GM10847 (cell line): ENCODE data around the gene TDRD1.

Experiments used
- POLR2A ChIP-seq: IDR thresholded peaks from 2 replicates; pipeline ENCODE4 v1.6.1; 2011; ENCODE audit not compliant: insufficient read length; ENCODE audit errors: extremely low read depth

Gene TDRD1

GRCh38 chr10:114212153-114212552, 33.0 kb downstream of the TDRD1 start:
- no peak for TF ChIP-seq POLR2A

- TF ChIP-seq POLR2A: no peak
Observed at GRCh38 chr10:114215033-114215432, 35.9 kb downstream of the TDRD1 start.

DNA sequence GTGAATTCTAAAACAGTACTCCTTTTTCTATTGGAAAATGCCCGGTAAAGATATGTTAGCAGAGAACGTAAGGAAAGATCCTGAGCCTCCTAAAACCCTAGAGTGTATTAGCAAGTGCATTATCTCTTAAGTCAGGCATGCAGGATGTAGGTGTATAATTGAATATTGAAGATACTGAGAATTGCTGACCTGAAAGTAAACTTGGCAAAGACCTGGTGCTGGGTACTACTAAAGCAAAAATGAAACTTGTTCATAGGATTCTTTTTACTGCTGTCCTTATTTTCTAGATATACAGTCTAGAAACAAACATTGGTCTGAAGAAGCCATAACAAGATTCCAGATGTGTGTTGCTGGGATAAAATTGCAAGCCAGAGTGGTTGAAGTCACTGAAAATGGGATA, 41.1 kb downstream of the TDRD1 start:
- TF ChIP-seq POLR2A: no peak

GRCh38 chr10:114221235-114221634, 42.1 kb downstream of the TDRD1 start:
- no peak for TF ChIP-seq POLR2A

- no peak for TF ChIP-seq POLR2A
Observed at GRCh38 chr10:114223066-114223465, 43.9 kb downstream of the TDRD1 start.

DNA sequence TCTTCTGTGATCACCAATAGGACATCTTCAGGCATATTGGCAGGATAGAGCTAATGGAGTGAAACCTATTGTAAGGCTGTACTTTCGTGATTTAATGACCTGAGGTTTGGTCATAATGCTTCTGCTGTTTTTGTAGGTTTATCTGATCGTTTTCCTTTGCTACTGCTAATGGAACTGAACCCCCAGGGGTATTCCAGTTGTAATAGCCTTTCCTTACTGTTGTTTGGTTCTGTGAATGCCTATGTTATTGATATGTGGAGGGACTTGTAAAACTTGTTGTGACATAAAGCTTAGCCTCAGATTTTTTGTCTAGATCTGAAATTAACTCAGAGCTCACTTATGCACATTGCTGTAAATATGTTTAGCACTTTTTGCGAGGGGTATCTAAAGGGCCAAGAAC, 49.0 kb downstream of the TDRD1 start:
- TF ChIP-seq POLR2A: no peak

DNA sequence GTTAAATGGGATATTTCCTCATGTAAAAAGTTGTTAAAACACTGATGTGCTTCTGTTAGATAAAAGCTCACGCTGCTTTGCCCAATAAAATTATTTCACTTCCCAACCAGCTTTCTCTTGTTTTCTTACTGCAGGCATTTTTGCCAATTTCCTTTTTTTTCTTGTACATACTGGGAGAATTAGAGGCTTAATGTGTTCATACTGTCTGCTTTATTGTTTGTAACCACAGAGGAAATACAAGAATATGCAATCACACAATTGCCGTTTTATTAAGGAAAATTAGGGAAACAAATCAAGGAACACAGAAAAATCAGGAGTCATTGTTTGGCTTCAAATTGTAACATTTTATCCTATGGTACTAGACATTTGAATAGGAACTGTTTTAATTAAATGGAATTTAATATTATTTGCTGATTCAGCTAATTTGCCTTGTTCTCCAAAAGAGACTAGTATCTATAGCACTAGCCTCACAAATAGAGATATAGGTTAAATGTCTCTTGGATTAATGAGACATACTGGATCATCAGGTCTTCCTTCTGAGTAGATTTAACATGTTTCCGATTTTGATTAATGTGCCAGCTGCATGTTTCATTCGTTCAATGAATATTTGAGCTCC, 53.5 kb downstream of the TDRD1 start:
- TF ChIP-seq POLR2A: no peak

DNA sequence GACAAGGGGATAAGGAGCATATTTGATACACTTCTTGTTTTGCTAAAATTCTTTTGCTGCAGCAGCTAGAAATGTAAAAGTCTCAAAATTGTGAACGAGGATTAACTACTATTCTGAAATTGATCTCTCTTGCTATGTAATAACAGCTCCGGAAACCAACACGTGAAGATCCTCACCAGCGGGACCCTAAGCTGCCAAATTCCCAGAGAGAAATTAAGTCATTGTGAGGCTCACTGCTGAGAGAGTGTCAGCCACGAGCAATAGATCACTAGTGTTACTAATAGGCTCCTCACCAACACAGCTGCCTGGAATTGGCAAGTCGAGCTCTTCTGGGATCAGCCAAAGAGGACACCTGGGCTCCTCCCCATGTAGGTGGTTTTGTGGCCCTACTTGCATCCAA, 54.3 kb downstream of the TDRD1 start:
- no peak for TF ChIP-seq POLR2A

- no peak for TF ChIP-seq POLR2A
Observed at GRCh38 chr10:114234132-114234531, 55.0 kb downstream of the TDRD1 start.

DNA sequence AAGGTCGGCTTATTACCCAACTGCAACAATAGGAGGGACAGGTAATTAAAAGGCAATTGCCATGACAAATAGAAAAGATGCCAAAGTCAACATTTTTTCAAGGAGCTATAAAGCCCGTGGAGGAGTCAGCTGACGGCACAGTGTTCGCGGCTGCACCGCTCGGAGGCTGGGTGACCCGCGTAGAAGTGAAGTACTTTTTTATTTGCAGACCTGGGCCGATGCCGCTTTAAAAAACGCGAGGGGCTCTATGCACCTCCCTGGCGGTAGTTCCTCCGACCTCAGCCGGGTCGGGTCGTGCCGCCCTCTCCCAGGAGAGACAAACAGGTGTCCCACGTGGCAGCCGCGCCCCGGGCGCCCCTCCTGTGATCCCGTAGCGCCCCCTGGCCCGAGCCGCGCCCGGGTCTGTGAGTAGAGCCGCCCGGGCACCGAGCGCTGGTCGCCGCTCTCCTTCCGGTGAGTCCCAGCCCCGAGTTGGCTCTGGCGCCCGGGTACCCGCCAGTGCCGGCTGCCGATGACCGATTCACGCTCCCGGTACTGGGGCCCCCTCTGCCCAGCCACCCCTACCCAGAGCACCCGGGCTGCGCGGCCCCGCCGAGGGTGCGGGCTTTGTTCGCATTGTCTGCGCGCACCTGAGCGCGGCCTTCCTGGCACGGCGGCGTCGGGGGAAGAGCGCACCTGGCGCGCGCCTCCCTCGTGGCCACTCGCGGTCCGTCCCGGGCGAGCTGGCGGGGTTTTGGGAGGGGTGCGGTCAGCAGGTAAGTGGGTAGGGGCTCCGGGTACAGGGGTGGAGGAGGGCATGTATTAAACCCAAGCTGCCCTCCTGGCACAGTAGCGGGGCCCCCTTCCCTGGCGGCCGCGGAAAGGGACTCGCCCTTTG, 60.2 kb downstream of the TDRD1 start, which contains the start of gene VWA2:
VWA2 (plus strand) TSS at position 138 of the 877 bp plus-strand sequence. CDS start 9,460 bp downstream, outside the sequence.
- TF ChIP-seq POLR2A: no peak

DNA sequence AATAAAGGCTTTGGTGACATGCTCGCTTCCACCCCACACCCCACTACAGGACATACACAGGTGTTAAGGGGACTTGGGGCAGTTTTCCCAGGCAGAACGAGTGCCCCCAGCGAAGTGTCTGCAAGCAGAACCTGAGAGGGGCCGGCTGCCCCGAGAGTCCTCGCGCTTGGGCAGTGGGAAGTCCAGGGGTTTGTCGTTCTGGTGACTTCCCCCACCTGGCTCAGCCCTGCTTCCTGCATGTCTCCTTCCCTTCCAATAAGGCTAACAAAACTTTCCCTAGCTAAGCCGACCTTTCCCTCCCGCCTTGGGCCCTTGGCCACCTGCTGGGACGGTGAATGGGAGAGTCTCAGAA, 60.8 kb downstream of the TDRD1 start:
- TF ChIP-seq POLR2A: no peak

GRCh38 chr10:114242235-114242634, 63.1 kb downstream of the TDRD1 start:
- TF ChIP-seq POLR2A: no peak

DNA sequence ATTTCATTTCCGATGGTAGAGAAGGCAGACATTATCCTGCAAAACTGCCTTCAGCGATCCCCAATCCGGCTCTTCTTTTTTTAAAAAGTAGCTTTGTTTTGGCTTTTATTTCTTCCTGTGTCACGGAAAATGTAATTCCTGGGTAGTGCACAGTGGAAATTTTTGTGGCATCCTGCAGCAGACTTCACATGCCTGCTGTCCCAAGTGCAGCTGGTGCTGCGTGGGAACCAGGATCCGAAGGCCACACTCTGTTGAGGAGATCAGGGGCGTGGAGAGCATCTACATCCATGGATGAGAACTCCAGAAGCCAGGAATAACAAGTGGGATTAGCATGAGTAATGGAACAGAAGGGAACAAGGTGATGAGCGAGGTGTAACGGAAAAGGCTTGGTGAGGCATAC, 64.5 kb downstream of the TDRD1 start:
- no peak for TF ChIP-seq POLR2A

DNA sequence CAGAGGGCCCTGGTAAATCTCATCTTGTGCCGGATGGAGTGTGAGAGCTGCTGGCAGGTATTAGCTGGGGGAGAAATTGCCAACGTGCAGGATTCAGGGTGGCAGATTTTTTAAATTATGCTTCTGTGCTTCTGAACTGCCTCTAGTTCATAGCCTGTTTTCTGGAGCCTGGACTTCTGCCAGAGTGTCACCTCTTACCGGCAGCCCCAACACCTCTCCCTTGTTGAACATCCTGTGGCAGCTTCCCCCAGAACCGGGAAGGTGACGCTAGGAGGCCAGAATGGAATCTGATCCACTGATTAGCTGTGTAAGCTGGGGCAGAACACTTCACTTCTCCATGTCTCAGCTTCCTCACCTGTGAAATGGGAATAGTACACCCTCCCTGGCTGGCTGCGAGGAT, 65.0 kb downstream of the TDRD1 start:
- TF ChIP-seq POLR2A: no peak

- no peak for TF ChIP-seq POLR2A
Observed at GRCh38 chr10:114245121-114245791, 66.1 kb downstream of the TDRD1 start.
